HepG2 (cell line): Measurements from ENCODE around the gene HIPK3. TPM values are rescaled to one million over a fixed set of nuclear protein-coding genes. Genes with fewer than 3 reads are reported as not detected.
A peak's percentile ranks its signal among the peaks of the same experiment; 100 is the strongest.

Source experiments
- GLI4 ChIP-seq: sonication (generic); formaldehyde crosslinking; IDR thresholded peaks from 2 replicates; pipeline ENCODE4 v1.5.1; 2020; ENCODE audit warnings: missing genetic modification reagents, mild to moderate bottlenecking, moderate library complexity, borderline replicate concordance
- PHF8 ChIP-seq: sonication (generic); formaldehyde crosslinking; IDR thresholded peaks from 2 replicates; pipeline ENCODE4 v1.5.0; 2020; ENCODE audit warnings: missing genetic modification reagents
- SIX1 ChIP-seq: sonication (generic); formaldehyde crosslinking; IDR thresholded peaks from 2 replicates; pipeline ENCODE4 v1.4.0; 2020; ENCODE audit warnings: missing genetic modification reagents, borderline replicate concordance
- WIZ ChIP-seq: sonication (generic); formaldehyde crosslinking; IDR thresholded peaks from 2 replicates; pipeline ENCODE4 v1.5.1; 2020; ENCODE audit warnings: mild to moderate bottlenecking, missing genetic modification reagents
- ZMAT3 ChIP-seq: sonication (generic); formaldehyde crosslinking; conservative IDR thresholded peaks from 2 replicates; pipeline ENCODE4 v1.7.0; 2021; ENCODE audit warnings: missing genetic modification reagents
- ZNF24 ChIP-seq: fragments of 450-650 bp; IDR thresholded peaks from 2 replicates; pipeline ENCODE4 v1.6.1; 2017; ENCODE audit warnings: antibody characterized with exemption, mild to moderate bottlenecking
- ZNF557 ChIP-seq: sonication (generic); formaldehyde crosslinking; IDR thresholded peaks from 2 replicates; pipeline ENCODE4 v1.4.0; 2020; ENCODE audit warnings: missing genetic modification reagents
- ZNF737 ChIP-seq: sonication (generic); formaldehyde crosslinking; IDR thresholded peaks from 2 replicates; pipeline ENCODE4 v1.5.0; 2020; ENCODE audit warnings: missing genetic modification reagents, mild to moderate bottlenecking, borderline replicate concordance
- ZNF75D ChIP-seq: sonication (generic); formaldehyde crosslinking; IDR thresholded peaks from 2 replicates; pipeline ENCODE4 v1.8.1; 2023; ENCODE audit warnings: missing genetic modification reagents, mild to moderate bottlenecking, borderline replicate concordance
- ZNF883 ChIP-seq: sonication (generic); formaldehyde crosslinking; IDR thresholded peaks from 2 replicates; pipeline ENCODE4 v1.5.1; 2020; ENCODE audit warnings: mild to moderate bottlenecking, missing genetic modification reagents; ENCODE audit errors: not compliant biosample characterization
- ZNF891 ChIP-seq: sonication (generic); formaldehyde crosslinking; IDR thresholded peaks from 2 replicates; pipeline ENCODE4 v1.5.0; 2020; ENCODE audit warnings: mild to moderate bottlenecking, missing genetic modification reagents
- polyA plus RNA-seq, 8 experiments: library from polyadenylated mRNA; depleted of rRNA in 3 of 8; stranded (reverse) in 7 of 8; unstranded in 1 of 8; fragments of >200 nt; fragmentation: Illumina TruSeq in 4 of 8; extraction: Trizol in 4 of 8; gene quantifications; 2 replicates each; pipeline versions ENCODE4 v1.2.1 to v1.2.3, GENCODE V29; 2011 to 2016; ENCODE audit warnings: low read depth in 4 of 8, missing spikeins in 1 of 8, mixed read lengths in 1 of 8; ENCODE audit not compliant: insufficient read depth in 1 of 8
- total RNA-seq, 5 experiments: library from RNA; depleted of rRNA; stranded (reverse); fragments of >200 nt; fragmentation: Illumina TruSeq; extraction: Trizol; gene quantifications; 2 replicates each; pipeline ENCODE4 v1.2.3, GENCODE V29; 2016; ENCODE audit warnings: low read depth in 1 of 5
- TF ChIP-seq, protein P1 (sequence below): sonication (generic); formaldehyde crosslinking; IDR thresholded peaks from 2 replicates; pipeline ENCODE4 v1.9.0; 2022; ENCODE audit warnings: missing genetic modification reagents, mild to moderate bottlenecking, borderline replicate concordance
- TF ChIP-seq, protein P2 (sequence below): sonication (generic); formaldehyde crosslinking; IDR thresholded peaks from 2 replicates; pipeline ENCODE4 v1.5.1; 2020; ENCODE audit warnings: mild to moderate bottlenecking, missing genetic modification reagents, moderate library complexity
- TF ChIP-seq, protein P3 (sequence below): sonication (generic); formaldehyde crosslinking; IDR thresholded peaks from 2 replicates; pipeline ENCODE4 v1.5.0; 2020; ENCODE audit warnings: missing genetic modification reagents, mild to moderate bottlenecking, borderline replicate concordance
- TF ChIP-seq, protein P4 (sequence below): sonication (generic); formaldehyde crosslinking; IDR thresholded peaks from 2 replicates; pipeline ENCODE4 v1.4.0; 2020; ENCODE audit warnings: mild to moderate bottlenecking, missing genetic modification reagents
- TF ChIP-seq, protein P5 (sequence below): sonication (generic); formaldehyde crosslinking; IDR thresholded peaks from 2 replicates; pipeline ENCODE4 v1.8.1; 2022; ENCODE audit warnings: low read depth, mild to moderate bottlenecking, missing genetic modification reagents
- TF ChIP-seq, protein P6 (sequence below): sonication (generic); formaldehyde crosslinking; IDR thresholded peaks from 2 replicates; pipeline ENCODE4 v1.9.0; 2021; ENCODE audit warnings: missing genetic modification reagents, borderline replicate concordance

HIPK3 gene
- total and polyA plus RNA-seq, 2 of the 13 experiments (the other 11 are each of a cell fraction or from before 2014, with no cell fraction given): 20.5 to 44.3 TPM

DNA sequence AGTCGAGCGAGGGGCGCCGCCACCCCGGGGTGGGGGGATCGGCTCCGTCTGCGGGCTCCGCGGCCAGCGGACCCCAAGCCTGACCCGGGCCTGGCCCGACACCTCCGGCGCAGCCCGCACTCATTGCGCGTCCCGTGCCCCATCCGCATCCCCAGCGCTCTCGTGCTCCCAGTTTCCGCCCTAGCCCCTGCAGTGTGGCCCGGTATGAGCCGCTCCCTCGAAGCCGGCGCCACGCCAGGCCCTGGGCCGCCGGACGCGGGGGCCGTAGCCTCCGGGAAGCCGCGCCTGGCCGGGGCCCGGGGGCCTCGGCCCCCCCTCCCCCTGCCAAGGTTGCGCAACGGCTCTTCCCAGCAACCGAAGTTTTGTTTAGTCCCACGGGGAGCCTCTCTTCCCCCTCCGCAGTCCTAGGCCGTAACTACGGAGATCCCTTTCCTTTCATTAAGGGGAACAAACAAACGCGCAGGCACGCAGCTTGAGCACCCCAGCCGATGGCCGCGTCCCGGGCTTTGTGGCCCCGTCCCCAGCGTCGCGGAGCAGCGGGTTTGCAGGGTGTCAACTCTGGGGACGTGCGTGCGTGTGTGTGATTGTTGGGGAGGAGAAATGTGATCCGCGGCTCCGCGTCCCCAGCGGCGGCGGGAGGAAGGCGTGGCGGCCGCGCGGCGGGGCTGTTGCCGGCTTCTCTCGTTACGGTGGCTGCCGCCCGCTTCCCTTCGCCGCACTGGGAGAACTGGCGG, 883 bp downstream of the HIPK3 start (continued):
- TF ChIP-seq ZNF24: no peak
- TF ChIP-seq ZNF737 (CRISPR knock-in tag): no peak
- TF ChIP-seq, protein P1, sequence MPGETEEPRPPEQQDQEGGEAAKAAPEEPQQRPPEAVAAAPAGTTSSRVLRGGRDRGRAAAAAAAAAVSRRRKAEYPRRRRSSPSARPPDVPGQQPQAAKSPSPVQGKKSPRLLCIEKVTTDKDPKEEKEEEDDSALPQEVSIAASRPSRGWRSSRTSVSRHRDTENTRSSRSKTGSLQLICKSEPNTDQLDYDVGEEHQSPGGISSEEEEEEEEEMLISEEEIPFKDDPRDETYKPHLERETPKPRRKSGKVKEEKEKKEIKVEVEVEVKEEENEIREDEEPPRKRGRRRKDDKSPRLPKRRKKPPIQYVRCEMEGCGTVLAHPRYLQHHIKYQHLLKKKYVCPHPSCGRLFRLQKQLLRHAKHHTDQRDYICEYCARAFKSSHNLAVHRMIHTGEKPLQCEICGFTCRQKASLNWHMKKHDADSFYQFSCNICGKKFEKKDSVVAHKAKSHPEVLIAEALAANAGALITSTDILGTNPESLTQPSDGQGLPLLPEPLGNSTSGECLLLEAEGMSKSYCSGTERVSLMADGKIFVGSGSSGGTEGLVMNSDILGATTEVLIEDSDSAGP (CRISPR knock-in tag): peak; percentile 82
- TF ChIP-seq, protein P2, sequence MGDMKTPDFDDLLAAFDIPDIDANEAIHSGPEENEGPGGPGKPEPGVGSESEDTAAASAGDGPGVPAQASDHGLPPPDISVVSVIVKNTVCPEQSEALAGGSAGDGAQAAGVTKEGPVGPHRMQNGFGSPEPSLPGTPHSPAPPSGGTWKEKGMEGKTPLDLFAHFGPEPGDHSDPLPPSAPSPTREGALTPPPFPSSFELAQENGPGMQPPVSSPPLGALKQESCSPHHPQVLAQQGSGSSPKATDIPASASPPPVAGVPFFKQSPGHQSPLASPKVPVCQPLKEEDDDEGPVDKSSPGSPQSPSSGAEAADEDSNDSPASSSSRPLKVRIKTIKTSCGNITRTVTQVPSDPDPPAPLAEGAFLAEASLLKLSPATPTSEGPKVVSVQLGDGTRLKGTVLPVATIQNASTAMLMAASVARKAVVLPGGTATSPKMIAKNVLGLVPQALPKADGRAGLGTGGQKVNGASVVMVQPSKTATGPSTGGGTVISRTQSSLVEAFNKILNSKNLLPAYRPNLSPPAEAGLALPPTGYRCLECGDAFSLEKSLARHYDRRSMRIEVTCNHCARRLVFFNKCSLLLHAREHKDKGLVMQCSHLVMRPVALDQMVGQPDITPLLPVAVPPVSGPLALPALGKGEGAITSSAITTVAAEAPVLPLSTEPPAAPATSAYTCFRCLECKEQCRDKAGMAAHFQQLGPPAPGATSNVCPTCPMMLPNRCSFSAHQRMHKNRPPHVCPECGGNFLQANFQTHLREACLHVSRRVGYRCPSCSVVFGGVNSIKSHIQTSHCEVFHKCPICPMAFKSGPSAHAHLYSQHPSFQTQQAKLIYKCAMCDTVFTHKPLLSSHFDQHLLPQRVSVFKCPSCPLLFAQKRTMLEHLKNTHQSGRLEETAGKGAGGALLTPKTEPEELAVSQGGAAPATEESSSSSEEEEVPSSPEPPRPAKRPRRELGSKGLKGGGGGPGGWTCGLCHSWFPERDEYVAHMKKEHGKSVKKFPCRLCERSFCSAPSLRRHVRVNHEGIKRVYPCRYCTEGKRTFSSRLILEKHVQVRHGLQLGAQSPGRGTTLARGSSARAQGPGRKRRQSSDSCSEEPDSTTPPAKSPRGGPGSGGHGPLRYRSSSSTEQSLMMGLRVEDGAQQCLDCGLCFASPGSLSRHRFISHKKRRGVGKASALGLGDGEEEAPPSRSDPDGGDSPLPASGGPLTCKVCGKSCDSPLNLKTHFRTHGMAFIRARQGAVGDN (CRISPR knock-in tag): peak; percentile 83
- no peak for TF ChIP-seq ZNF557 (CRISPR knock-in tag)
- TF ChIP-seq, protein P3, sequence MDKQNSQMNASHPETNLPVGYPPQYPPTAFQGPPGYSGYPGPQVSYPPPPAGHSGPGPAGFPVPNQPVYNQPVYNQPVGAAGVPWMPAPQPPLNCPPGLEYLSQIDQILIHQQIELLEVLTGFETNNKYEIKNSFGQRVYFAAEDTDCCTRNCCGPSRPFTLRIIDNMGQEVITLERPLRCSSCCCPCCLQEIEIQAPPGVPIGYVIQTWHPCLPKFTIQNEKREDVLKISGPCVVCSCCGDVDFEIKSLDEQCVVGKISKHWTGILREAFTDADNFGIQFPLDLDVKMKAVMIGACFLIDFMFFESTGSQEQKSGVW: no peak
- TF ChIP-seq ZNF883: peak; percentile 63
- TF ChIP-seq ZNF891 (CRISPR knock-in tag): 0 out of 2 replicates have a peak, but pooled peaks have one; percentile 15
- TF ChIP-seq SIX1 (CRISPR knock-in tag): peak; percentile 86
- TF ChIP-seq, protein P4, sequence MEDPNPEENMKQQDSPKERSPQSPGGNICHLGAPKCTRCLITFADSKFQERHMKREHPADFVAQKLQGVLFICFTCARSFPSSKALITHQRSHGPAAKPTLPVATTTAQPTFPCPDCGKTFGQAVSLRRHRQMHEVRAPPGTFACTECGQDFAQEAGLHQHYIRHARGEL (CRISPR knock-in tag): no peak
- TF ChIP-seq, protein P5, sequence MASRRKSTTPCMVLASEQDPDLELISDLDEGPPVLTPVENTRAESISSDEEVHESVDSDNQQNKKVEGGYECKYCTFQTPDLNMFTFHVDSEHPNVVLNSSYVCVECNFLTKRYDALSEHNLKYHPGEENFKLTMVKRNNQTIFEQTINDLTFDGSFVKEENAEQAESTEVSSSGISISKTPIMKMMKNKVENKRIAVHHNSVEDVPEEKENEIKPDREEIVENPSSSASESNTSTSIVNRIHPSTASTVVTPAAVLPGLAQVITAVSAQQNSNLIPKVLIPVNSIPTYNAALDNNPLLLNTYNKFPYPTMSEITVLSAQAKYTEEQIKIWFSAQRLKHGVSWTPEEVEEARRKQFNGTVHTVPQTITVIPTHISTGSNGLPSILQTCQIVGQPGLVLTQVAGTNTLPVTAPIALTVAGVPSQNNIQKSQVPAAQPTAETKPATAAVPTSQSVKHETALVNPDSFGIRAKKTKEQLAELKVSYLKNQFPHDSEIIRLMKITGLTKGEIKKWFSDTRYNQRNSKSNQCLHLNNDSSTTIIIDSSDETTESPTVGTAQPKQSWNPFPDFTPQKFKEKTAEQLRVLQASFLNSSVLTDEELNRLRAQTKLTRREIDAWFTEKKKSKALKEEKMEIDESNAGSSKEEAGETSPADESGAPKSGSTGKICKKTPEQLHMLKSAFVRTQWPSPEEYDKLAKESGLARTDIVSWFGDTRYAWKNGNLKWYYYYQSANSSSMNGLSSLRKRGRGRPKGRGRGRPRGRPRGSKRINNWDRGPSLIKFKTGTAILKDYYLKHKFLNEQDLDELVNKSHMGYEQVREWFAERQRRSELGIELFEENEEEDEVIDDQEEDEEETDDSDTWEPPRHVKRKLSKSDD (CRISPR knock-in tag): no peak; the same call in 1 of the 2 replicates
- TF ChIP-seq GLI4 (CRISPR knock-in tag): peak; percentile 65; the same call in 1 of the 2 replicates
- TF ChIP-seq PHF8 (CRISPR knock-in tag): peak; percentile 83
- peak; percentile 60; the same call in 1 of the 2 replicates for TF ChIP-seq ZMAT3 (CRISPR knock-in tag)
- TF ChIP-seq ZNF75D (CRISPR knock-in tag): peak; percentile 15; the same call in 1 of the 2 replicates
- peak; percentile 71; the same call in 1 of the 2 replicates for TF ChIP-seq WIZ (CRISPR knock-in tag)
- TF ChIP-seq, protein P6, sequence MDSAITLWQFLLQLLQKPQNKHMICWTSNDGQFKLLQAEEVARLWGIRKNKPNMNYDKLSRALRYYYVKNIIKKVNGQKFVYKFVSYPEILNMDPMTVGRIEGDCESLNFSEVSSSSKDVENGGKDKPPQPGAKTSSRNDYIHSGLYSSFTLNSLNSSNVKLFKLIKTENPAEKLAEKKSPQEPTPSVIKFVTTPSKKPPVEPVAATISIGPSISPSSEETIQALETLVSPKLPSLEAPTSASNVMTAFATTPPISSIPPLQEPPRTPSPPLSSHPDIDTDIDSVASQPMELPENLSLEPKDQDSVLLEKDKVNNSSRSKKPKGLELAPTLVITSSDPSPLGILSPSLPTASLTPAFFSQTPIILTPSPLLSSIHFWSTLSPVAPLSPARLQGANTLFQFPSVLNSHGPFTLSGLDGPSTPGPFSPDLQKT (CRISPR knock-in tag): no peak
